ENCODE measurements around the gene ZNF302. TPM values are rescaled to one million over a fixed set of nuclear protein-coding genes. Genes with fewer than 3 reads are reported as not detected.
A peak's percentile ranks its signal among the peaks of the same experiment; 100 is the strongest.
"Not testable (repeated sequence)": the region's sequence is repeated elsewhere in the genome, so short reads cannot be mapped to it uniquely, and the experiment has no call there.

Gene ZNF302
- total RNA-seq, 4 donors from 2014 or later = 27.0 to 47.3 (median 36.4) TPM

- no peak overlapping the region for H3K27ac ChIP-seq
- H3K36me3 ChIP-seq = peaks cover 0 to 6% (median 0%) of the 10 kb centered on the region in 3 donors
- 95 to 97% methylated on average over 22 to 25 of the region's 25 CpGs for WGBS, 2 donors
- no peaks in the 10 kb centered on the region for H3K27me3 ChIP-seq
- H3K4me1 ChIP-seq = peaks cover 0 to 3% (median 0%) of the 10 kb centered on the region in 4 donors
- no peak for DNase-seq (ENCODE audit: low spot score in 2 of 2)
- TF ChIP-seq EP300 (IDR thresholded peaks at IDR 0.05) (no peak), CTCF (IDR thresholded peaks at IDR 0.05) (no peak), POLR2A (IDR thresholded peaks at IDR 0.05) (no peak)
- peaks cover 0 to 15% (median 0%) of the 10 kb centered on the region in 4 donors for H3K9me3 ChIP-seq
- no peak overlapping the region for H3K4me3 ChIP-seq
Measured at GRCh38 chr19:34666200-34666957, 11.1 kb upstream of the ZNF302 start.

DNA sequence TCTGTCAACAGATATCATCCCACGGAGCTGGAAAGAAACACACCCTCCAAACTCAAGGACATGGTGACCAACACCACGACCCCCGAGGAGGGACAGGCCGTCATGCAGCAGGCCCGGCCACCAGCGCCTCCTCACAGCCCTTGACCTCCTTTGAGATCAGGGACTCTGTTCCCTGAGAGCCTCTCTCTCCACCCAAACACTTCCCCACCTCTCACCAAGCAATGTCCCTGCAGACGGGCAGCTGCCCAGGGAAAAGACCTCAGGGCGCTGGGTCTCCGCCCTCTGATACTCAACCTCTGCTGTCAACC lies 10.6 kb upstream of the ZNF302 start:
- TF ChIP-seq EP300 (IDR thresholded peaks at IDR 0.05) (no peak), CTCF (IDR thresholded peaks at IDR 0.05) (no peak), POLR2A (IDR thresholded peaks at IDR 0.05) (no peak)
- H3K27ac ChIP-seq = no peak overlapping the region
- H3K4me1 ChIP-seq = peaks cover 0 to 3% (median 0%) of the 10 kb centered on the region in 4 donors
- WGBS, 2 donors = 75 to 90% methylated on average over 7 to 9 of the region's 9 CpGs
- H3K9me3 ChIP-seq = peaks cover 0 to 10% (median 0%) of the 10 kb centered on the region in 4 donors
- H3K36me3 ChIP-seq = peaks cover 0 to 6% (median 0%) of the 10 kb centered on the region in 3 donors
- H3K4me3 ChIP-seq = peak overlapping the region in 2 of 4 donors; percentile 15 to 24
- H3K27me3 ChIP-seq = no peaks in the 10 kb centered on the region
- DNase-seq (ENCODE audit: low spot score in 2 of 2) = no peak

DNA sequence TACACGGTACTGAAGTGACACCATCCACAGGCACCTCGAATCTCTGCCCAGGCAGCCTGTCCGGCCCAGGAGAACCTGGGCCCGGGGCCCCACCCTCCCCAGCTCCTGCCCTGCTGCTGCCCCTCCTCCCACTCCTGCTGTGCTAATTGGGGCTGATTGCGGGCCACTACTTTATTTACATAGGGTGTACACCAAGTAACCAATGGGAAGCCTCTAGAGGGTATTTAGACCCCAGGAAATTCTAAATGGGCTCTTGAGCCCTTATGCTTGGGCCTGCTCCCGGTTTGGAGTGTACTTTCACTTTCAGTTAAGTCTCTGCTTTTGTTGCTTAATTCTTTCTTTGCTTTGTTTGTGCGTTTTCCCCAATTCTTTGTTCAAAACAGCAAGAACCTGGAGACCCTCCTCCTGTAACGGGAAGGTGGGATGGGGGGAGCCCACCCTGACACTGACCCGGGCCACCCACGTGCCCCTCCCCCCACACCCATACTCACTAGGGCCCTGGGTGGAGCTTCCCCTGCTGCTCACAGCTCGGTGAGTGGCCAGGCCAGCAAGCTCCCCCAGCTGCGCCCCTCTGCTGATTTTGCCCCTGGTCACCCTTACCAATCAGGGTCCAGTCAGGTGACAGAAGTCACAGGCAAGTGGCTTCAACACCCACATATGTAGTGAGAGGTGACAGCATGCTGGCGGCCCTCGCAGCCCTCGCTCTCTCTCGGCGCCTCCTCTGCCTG lies 10.0 kb upstream of the ZNF302 start:
- no peaks in the 10 kb centered on the region for H3K27me3 ChIP-seq
- peak overlapping the region in 3 of 4 donors; percentile 4 to 24 (median 15) for H3K4me3 ChIP-seq
- peaks cover 0 to 6% (median 0%) of the 10 kb centered on the region in 3 donors for H3K36me3 ChIP-seq
- H3K4me1 ChIP-seq = peaks cover 0 to 3% (median 0%) of the 10 kb centered on the region in 4 donors
- TF ChIP-seq CTCF (IDR thresholded peaks at IDR 0.05) = no peak
- no peak for TF ChIP-seq EP300 (IDR thresholded peaks at IDR 0.05)
- TF ChIP-seq POLR2A (IDR thresholded peaks at IDR 0.05) = no peak
- 56 to 67% methylated on average over 17 of the region's 17 CpGs for WGBS, 2 donors
- H3K27ac ChIP-seq = peak overlapping the region in 2 of 4 donors; percentile 59 to 64
- DNase-seq (ENCODE audit: low spot score in 2 of 2) = no peak
- H3K9me3 ChIP-seq = peaks cover 0 to 7% (median 0%) of the 10 kb centered on the region in 4 donors

DNA sequence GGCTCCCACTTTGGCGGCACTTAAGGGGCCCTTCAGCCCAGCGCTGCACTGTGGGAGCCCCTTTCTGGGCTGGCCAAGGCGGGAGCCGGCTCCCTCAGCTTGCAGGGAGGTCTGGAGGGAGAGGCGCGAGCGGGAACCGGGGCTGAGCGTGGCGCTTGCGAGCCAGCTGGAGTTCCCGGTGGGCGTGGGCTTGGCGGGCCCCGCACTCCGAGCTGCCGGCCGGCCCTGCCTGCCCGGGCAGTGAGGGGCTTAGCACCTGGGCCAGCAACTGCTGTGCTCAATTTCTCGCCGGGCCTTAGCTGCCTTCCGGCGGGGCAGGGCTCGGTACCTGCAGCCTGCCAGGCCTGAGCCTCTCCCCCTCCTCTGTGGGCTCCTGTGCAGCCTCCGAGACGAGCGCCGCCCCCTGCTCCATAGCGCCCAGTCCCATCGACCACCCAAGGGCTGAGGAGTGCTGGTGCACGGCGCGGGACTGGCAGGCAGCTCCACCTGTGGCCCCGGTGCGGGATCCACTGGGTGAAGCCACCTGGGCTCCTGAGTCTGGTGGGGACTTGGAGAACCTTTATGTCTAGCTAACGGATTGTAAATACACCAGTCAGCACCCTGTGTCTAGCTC lies 9.3 kb upstream of the ZNF302 start:
- not testable (repeated sequence) for DNase-seq (ENCODE audit: low spot score in 2 of 2)

DNA sequence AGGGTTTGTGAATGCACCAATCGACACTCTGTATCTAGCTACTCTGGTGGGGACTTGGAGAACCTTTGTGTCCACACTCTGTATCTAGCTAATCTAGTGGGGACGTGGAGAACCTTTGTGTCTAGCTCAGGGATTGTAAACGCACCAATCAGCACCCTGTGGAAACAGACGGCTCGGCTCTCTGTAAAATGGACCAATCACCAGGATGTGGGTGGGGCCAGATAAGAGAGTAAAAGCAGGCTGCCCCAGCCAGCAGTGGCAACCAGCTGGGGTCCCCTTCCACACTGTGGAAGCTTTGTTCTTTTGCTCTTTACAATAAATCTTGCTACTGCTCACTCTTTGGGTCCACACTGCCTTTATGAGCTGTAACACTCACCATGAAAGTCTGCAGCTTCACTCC lies 8.8 kb upstream of the ZNF302 start:
- H3K9me3 ChIP-seq; H3K27me3 ChIP-seq; H3K4me3 ChIP-seq; H3K36me3 ChIP-seq; DNase-seq (ENCODE audit: low spot score in 2 of 2); H3K27ac ChIP-seq; H3K4me1 ChIP-seq: not testable (repeated sequence)
- 62 to 82% methylated on average over 5 of the region's 5 CpGs for WGBS, 2 donors

More for the DNA sequence above, 9.3 kb upstream of the ZNF302 start:
- H3K27ac ChIP-seq, H3K4me1 ChIP-seq, H3K36me3 ChIP-seq, H3K27me3 ChIP-seq, H3K4me3 ChIP-seq, H3K9me3 ChIP-seq: not testable (repeated sequence)
- 95 to 99% methylated on average over 17 to 36 of the region's 36 CpGs for WGBS, 2 donors

DNA sequence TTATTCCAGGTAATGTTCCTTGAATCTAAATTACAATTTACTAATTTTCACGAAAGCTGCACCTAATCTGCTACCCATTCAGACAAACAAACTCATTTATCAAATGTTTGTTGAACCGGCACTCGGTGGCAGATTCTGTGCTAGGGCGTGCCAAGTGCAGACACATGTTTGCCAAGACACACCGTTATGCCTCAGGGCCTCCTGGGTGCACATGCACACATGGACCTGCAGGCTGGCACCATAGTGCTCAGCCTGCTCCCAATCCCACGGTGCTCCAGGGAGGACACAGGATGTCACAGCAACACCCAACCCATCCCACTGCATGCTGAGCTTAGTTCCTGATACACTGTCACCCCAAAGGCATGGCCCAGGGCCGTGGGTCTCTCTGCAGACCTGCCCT lies 8.2 kb upstream of the ZNF302 start:
- Histone ChIP-seq H3K4me1 (peaks cover 0 to 3% (median 0%) of the 10 kb centered on the region in 4 donors), H3K4me3 (no peak overlapping the region), H3K36me3 (peaks cover 0 to 6% (median 0%) of the 10 kb centered on the region in 3 donors), H3K27me3 (no peaks in the 10 kb centered on the region), H3K27ac (no peak overlapping the region), H3K9me3 (peaks cover 0 to 3% (median 0%) of the 10 kb centered on the region in 4 donors)
- DNase-seq (ENCODE audit: low spot score in 2 of 2) = no peak
- 89 to 90% methylated on average over 6 of the region's 7 CpGs for WGBS, 2 donors
- no peak for TF ChIP-seq POLR2A (IDR thresholded peaks at IDR 0.05)
- no peak for TF ChIP-seq CTCF (IDR thresholded peaks at IDR 0.05)
- TF ChIP-seq EP300 (IDR thresholded peaks at IDR 0.05) = no peak

All from tibial nerve (tissue), 4 donors.